ENCODE results near the gene FAM222B.
"Not testable (repeated sequence)": the region's sequence is repeated elsewhere in the genome, so short reads cannot be mapped to it uniquely, and the experiment has no call there.

FAM222B gene

DNA sequence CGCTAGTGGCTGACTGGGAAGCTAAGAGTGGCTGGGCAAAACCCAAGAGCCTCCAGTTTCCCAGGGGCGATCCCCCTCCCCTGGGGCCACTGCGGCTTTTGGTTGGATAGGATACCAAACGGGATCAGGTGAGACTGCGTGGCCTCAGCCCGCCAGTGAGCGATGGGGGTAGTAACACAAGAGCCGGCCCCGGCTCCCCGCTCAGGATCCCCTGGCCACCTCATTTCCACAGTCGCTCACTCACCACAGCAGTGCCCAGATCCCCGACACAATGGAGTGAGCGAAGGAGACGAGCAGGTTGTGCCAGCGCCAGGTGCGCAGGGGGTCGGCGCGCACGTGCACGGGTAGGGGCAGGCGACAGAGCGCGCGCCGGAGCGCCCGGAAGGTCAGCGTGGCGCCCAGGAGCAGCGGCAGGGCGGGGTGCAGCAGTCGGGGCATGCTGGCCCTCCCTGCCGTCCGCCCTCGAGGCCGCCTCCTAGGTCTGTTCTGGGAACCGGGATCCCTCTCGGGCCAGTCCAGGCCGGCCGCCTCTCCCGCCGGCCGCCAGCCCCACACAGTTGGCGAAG, 116.8 kb downstream of the FAM222B start:
- DNase-seq: peak; percentile 86

DNA sequence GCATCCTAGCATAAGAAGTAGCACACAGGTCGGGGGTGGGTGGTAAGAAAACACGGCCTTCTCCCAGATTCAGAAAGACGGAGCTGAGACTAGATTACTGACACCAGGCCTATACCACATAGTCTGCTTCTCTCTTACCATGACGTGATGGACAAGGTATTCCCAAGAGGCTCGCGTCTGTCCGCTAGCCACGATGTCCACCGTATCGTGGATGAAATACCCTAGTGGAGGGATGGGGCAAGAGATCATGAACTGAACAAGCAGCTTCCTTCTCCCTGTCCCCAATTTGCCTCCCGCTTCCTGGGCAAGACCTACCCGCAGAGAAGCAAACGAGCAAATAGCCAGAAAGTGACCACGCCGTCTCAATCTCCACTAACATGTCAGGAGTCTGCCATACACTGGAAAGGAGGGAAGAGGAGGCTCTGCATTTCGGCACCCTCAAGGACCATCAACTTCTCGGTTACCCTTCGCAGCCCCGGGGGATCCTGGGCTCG, 117.4 kb downstream of the FAM222B start:
- DNase-seq: peak; percentile 86

DNA sequence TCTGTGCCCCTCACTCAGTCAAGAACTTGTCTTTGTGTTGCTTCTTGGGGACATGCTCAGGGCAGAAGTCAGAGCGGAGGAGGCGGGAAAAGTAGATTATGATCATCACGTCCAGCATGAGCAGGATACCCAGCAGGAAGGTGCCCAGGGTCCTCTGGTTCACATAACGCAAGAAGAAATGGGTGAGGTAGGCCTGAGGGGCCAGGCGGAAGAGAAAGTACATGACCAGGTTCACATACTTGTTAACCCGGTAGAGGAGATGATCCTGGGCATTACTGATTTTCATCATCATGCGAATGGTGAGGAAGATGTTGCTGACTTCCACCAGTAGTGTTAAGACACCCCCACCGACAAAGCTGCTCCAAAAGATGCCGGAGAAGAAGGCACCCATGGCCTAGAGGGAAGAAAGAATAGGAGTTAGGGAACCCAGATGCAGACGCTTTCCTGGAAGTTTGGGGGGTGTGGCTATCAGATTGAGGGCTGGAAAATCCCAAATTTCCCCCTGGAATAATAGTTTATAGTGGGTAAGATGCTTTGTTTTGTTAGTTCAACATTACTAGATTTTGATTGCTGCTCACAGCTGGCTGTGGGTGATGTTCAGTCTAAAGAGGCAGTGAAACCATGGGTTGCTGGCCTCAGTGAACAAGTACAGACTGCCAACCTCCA, 118.0 kb downstream of the FAM222B start:
- DNase-seq: no peak

DNA sequence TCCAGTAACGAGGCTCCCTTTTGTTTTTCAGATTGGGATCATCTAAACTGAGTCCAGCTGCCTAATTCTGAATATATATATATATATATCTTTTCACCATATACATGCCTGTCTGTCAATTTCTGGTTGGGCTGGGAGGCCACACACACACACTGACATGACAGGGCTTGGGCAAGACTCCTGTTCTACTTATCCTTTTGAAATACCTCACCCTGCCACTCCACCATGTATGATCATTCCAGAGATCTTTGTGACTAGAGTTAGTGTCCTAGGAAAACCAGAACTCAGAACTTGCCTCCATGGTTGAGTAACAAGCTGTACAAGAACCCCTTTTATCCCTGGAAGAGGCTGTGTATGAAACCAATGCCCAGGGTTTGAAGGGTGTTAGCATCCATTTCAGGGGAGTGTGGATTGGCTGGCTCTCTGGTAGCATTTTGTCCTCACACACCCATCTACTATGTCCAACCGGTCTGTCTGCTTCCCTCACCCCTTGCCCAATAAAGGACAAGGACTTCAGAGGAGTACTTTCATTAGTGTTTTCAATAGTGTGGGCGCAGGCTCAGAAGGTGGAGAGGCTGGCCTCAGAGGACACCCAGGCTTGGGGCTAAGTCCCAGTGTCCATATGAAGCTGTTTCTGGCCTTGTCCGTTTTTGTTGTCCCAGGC, 118.6 kb downstream of the FAM222B start:
- DNase-seq: not testable (repeated sequence)

DNA sequence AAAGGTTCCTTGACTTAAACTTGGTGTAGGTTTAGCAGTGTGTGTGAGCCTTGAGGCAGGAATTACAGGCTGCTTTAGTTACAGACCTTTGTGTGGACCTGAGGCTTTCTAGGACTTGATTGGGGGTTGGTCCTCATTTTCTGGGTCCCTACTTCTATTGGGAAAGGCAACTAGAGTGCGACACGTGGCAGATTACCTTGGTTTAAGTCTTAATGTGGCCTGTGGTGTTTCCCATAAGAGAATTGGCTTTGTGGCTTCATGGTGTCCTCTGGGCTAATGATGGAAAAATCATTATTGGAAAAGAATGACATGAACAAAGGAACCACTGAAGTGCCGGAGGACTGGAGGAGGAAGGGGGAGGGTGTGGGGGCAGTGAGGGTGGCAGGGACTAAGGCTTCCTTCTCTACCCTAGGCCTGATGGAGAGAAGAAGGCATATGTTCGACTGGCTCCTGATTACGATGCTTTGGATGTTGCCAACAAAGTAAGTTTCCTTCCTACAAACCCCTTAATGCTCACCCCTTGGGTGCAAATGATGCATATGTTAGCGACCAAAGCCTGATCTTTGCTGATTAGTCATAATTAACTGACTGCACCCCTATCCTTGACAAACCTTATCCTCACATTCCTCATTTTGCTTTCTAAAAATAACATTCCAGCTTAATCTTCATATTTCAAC, 119.3 kb downstream of the FAM222B start:
- DNase-seq: no peak

DNA sequence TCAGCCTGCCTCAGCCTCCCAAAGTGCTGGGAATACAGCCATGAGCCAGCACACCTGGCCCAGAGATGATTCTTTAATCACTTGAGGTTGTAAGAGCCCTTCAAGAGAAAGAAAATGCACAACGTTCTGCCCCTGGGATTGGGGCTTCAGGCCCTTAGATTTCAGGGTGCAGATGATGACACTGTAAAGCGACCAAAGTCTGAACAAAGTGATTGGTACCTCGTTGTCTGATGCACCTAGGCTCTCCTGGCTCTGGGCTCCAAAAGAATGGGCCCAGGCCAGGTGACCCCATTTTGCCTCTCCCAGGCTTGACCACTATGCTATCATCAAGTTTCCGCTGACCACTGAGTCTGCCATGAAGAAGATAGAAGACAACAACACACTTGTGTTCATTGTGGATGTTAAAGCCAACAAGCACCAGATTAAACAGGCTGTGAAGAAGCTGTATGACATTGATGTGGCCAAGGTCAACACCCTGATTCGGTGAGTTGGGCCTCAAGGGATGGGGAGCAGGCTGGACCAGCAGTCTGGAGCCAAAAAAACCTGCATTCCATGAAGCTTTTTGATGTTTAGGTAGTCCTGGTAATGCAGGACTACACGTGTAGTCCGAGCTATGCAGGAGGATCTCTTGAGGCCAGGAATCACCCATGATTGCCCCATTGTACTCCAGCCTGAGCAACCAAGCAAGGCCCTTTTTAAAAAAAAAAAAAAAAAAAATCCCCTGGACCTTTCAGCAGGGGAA, 120.0 kb downstream of the FAM222B start:
- DNase-seq: no peak

DNA sequence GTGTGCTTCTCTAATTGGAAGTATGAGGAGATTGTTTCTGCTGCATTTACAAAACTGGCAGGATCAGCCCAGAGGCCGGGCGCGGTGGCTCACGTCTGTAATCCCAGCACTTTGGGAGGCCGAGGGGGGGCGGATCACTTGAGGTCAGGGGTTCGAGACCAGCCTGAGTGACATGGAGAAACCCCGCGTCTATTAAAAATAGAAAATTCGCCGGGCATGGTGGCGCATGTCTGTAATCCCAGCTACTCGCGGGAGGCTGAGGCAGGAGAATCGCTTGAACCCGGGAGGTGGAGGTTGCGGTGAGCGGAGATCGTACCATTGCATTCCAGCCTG, 121.6 kb downstream of the FAM222B start:
- not testable (repeated sequence) for DNase-seq

DNA sequence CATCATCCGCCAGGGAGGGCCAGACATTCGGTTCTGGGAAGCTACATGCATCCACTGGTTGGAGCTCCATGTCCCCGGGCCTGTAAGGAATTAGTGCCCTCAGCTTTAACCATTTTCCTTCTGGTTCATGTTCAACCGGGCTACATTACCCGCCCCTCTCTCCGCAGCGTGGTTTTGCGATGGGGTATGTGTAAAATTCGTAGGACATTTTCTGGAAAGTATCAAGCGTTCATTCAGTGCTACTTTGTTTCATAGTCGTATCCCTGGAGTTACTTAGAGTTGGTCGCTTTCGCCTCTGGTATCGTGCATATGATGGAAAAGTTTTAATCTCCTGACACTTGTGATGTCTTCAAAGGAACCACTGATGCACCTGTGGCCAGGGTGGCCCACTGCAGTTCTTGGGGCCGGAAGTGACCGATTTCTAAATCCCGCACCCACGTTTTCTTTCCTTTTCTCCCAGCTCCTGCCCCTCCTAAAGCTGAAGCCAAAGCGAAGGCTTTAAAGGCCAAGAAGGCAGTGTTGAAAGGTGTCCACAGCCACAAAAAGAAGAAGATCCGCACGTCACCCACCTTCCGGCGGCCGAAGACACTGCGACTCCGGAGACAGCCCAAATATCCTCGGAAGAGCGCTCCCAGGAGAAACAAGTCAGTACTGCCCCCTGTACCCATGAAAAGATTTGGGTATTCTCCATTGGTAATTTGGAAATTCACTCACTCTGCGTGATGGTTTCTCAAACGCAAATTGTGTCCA, 122.2 kb downstream of the FAM222B start:
- DNase-seq: no peak

DNA sequence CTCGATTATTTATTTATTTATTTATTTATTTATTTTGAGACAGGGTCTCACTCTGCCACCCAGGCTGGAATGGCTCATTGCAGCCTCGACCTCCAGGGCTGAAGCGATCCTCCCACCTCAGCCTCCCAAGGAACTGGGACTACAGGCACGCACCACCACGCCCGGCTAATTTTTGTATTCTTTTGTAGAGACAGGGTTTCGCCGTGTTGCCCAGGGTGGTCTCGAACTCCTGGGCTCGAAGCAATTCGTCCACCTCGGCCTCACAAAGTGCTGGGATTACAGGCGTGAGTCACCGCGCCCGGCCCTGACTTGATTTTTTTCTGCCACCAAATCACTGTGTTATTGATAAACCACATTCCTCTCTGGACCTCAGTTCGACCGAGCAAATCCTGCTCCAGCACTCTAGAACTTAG, 123.6 kb downstream of the FAM222B start:
- no peak for DNase-seq

DNA sequence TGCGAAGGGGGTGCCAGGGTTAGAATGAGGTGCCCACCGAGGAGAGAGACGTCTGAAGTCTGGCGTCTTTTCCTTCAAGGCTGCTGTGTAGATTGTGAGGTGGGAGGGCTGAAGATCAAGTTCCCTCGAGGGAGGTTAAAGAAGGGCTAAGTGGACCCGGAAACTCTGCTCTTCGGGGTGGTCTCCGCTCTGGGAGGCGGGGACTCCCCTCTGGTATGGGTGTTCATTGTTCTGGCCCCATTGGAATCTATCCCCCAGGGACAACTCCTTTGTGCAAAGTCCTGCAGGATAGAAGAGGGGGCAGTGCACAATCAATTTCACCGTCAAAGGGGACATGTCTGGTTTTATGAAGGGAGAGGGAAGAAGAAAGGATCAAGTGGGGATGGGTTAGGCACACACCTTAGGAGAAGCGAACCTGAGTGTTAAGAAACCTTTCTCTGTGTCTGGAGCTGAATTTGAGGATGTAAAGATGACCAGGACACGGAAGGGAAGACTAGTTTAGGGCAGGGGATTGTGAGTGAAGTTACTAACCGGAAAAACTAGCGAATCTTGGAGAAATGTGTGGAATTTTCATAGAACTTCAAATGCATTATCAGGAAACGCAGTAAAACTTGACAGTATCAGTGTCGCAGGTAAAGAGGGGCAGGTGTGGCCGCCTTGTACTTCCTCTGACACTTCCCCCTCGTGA, 124.1 kb downstream of the FAM222B start:
- no peak for DNase-seq

DNA sequence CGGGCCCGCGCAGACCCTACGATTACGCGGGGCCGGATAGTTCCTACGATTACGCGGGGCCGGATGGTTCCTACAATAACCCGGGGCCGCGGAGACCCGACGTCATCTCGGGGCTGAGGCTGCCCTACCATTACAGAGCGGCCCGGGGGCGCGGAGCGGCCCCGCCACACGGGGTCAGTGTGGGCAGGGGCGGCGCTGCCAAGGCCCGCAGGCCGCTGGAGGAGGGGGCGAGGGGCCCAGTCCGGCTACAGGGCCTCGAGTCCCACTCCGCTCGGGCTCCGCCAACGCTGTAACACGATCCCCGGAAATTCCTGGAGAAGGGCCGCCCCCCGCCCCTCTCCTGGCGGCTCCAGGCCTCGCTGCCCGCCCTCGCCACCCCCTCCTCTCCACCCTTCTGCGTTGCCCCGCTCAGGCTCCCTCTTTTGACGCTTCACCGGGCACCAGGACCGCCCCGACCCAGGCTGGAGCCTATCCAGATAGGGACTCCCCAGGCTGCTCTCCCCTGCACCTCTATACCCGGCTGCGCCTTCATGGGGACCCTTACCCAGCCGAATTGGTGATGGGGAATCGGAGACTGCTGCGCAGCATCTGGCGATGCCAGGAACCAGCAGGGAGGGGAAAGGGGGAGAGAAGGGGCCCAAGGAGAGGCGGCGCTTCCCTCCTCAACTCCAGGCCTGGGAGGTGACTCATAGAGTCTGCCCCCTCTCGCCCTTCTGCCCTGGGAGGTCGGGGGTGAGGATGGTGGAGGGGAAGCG, 124.8 kb downstream of the FAM222B start, which contains the start of gene RAB34:
RAB34 (minus strand) TSS at position 291 of the 755 bp plus-strand sequence. CDS start 602 bp downstream, outside the sequence.
- DNase-seq: peak; percentile 96

DNA sequence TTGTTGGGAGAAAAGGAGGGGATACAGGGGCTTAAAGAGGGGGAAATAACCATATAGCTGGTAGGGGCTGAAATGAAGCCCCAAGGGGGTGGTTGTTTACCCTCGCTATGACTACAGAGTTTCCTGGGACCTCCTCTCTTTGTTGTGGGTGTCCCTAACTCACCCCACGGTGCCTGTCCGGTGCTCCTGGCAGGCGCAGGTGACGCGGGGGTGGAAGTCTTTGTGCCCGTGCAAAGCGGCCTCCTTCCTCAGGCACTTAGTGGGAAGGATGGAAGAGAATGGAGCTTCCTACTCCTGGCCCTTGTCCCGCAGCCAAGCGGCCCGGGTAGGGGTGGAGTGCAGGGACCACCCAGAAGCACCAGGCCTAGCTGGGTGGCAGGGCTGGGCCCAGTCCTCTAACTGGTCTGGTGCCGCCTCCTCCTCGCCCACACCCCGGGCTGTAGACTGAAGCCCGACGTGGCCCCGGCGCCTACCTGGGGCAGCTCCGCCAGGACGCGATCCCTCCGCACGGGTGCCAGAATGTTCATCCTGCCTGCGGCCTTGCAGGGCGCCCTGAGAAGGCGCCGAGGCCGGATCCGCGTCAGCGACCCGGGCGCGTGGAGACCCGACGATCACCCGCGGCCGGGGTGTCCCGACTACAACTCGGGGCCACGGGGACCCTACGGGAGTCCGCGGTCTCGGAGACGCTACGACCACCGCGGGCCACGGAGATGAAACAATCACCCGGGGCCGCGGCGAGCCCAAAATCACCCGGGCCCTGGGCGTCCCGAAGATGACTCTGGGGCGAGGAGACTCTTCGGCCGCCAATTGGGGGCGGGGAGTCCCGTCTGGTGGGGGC, 125.6 kb downstream of the FAM222B start:
- DNase-seq: peak; percentile 34

DNA sequence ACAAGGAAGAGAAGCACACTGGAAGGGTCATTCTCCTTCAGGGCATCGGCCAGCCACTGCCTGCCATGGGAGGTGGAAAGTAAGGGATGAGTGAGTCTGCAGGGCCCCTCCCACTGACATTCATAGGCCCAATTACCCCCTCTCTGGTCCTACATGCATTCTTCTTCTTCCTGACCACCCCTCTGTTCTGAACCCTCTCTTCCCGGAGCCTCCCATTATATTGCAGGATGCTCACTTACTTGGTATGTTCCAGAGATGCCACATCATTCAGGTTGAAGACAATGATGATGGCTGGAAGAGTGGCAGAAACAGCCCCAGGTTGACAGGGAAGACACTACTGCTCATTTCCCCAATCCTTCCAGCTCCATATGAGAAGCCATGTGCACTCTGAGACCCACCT, 127.4 kb downstream of the FAM222B start:
- no peak for DNase-seq

DNA sequence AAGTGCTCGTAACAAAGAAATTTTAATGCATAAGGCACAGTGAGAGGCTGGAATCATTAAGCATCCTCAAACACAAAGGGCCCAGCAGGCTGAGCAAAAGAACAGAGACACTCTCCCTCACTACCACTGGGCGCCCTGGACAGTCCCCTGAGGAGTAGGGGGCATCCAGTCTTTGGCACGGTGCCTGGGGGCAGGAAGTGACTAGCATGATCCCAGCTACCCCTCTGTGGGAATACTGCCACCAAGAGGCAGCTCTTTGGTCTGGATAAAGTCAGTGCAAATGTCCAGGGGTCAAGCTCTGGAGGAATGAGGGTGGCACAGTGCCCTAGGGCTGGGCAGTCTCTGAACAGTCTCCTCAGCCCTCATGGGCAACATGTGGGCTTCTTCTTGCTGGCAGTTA, 128.3 kb downstream of the FAM222B start:
- DNase-seq: no peak

DNA sequence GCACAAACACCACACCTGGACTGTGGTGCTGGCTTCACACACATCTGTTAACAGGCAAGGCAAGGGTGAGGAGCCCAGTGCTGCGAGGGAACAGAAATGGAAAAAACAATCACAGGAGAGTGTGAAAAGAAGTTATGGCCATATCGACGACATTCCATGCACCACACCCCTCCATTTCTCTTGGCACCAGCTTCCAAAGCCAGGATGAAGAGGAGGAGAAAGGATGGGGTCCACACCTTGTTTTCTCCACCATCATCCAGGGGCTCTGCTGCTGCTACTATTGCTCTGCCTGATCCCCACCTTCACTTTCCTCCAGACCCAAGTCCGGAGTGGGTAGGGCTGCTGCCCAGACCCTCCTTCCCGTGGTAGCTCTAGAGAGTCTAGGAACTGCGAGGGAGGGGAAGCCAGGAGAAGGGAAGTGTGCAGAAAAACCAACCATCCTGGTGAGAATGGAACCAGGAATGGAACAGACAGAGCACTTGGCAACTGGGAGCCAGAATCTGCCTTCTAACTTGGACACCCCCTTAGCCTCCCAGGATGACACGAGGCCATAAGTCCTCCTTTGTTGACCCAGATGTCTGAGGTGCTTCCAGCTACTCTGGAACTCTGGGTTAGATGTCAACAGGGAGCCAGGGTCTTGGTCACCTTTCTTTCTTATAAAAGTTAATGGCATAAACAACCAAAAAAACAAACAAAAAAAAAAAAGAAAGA, 129.7 kb downstream of the FAM222B start:
- DNase-seq: no peak

DNA sequence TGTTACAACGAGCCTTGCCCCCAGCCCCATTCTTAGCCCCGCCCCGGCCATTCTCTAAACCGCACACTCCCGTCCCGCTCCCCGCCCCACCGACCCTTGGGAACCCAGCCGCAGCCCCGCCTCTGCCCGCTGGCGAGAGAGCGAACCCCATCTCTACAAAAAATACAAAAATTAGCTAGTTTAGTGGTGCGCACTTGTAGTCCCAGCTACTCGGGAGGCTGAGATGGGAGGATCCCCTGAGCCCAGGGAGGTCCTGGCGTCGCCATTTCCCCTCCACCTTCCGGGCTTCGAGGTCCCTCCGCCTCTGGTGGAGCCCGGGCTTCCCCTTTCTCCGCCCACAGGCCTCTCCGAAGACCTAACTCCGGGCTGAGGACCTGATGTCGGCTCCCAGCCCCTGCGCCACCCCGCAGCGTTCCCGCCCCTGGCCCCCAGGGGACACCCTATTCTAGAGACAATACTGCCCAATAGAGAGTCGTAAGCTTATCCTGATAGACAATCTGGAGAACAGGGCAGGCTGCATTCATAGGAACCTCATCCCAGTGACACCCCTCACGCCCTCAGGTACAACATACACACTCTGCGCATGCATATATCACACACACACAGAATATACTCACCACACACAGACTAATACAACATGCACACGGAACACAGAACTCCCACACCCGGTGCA, 130.4 kb downstream of the FAM222B start:
- no peak for DNase-seq

DNA sequence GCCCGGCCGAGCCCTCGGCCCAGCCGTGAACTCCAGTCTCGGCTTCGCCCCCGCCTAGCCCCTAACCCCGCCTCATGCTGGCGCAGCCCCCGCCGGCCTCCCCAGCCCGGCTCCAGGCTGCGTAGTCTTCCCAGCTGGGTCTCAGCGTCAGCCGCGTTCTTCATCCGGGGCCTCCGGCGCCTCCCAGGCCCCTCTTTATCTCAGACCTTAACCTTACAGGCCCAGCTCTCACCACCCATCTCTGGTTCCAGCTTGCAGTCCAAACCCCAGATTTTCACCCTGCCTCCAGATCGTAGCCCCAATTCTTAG, 130.9 kb downstream of the FAM222B start, which contains the start of gene PROCA1:
PROCA1 (minus strand) TSS at position 166 of the 309 bp plus-strand sequence. CDS start 228 bp downstream, outside the sequence.
- DNase-seq: no peak
